ENCODE results near the gene NFKBIE. TPM values are rescaled to one million over a fixed set of nuclear protein-coding genes. Genes with fewer than 3 reads are reported as not detected.

NFKBIE gene
- polyA plus RNA-seq, 4 donors = 6.2 to 11.9 (median 10.6) TPM

DNA sequence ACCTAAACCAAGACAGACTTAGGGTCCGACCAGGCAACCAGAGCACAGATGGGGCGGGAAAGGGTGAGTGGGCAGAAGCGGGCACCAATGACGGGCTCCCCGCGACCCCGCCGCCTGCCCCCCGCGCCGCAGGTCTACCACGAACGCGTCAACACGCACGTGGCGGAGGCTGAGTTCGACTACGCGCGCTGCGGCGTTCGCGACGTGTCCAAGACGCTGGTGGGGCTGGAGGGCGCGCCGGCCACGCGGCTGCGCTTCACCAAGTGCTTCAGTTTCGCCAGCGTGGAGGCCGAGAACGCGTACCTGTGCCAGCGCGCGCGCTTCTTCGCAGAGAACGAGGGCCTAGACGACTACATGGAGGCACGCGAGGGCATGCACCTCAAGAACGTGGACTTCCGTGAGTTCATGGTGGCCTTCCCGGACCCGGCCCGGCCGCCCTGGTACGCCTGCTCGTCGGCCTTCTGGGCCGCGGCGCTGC, 10.0 kb upstream of the NFKBIE start:
- no peak for DNase-seq (ENCODE audit: low read depth in 4 of 4, low spot score in 3 of 4)

GRCh38 chr6:44273617-44274016, 8.3 kb upstream of the NFKBIE start:
- no peak for DNase-seq (ENCODE audit: low read depth in 4 of 4, low spot score in 3 of 4)

DNA sequence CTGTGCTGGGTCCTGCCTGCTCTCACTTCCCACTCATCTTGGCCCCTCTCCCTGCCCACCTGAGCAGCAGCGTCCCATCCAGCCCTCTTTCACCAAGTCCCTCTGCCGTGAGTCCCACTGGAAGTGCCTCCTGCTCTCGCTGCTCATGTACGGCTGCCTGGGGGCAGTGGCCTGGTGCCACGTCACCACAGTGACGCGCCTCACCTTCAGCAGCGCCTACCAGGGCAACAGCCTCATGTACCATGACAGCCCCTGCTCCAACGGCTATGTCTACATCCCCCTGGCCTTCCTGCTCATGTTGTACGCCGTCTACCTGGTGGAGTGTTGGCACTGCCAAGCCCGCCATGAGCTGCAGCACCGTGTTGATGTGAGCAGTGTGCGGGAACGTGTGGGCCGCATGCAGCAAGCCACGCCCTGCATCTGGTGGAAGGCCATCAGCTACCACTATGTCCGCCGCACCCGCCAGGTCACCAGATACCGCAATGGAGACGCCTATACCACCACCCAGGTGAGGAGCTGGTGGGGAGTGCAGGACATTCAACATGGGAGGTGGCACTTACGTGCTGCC, 7.7 kb upstream of the NFKBIE start:
- DNase-seq (ENCODE audit: low read depth in 4 of 4, low spot score in 3 of 4) = no peak

DNA sequence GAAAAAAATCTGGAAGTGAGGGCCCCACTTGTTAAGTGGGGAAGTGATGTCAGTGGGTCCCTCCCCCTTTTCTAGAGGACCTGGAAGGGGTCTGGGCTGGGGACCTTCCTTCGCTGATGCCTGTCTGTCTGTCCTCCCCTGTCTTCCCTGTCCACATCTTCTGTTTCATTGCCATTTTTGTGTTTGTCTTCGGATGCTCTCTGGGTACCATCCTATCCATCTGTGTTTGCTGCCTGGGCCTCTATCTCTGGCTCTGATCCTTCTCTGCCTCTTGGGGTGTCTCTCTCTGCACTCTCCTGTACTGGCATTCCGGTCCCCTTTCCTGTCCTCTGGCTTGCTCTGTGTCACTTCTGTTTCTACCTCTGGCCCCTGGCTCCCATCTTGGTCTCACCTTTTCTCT, 7.2 kb upstream of the NFKBIE start:
- no peak for DNase-seq (ENCODE audit: low read depth in 4 of 4, low spot score in 3 of 4)

DNA sequence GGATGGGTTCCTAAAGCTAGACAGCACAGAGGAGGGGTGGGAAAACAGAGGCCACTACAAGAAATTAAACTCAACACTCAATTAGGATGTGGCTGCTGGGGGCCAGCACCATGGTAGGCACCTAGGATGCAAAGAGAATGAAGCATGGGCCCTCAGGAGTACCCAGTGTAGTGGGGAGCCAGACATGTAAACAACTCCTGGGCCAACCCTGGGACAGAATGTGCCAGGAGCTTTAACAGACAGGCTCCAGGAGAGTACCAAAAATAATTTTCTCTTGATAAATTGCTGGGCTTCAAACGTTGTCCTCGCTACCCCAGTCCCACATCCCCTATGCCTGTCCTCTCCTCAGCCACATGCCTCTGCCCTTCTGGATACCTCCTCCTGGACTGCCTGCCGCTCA, 6.6 kb upstream of the NFKBIE start:
- DNase-seq (ENCODE audit: low read depth in 4 of 4, low spot score in 3 of 4) = no peak

GRCh38 chr6:44271406-44271723, 6.0 kb upstream of the NFKBIE start:
- DNase-seq (ENCODE audit: low read depth in 4 of 4, low spot score in 3 of 4) = no peak

DNA sequence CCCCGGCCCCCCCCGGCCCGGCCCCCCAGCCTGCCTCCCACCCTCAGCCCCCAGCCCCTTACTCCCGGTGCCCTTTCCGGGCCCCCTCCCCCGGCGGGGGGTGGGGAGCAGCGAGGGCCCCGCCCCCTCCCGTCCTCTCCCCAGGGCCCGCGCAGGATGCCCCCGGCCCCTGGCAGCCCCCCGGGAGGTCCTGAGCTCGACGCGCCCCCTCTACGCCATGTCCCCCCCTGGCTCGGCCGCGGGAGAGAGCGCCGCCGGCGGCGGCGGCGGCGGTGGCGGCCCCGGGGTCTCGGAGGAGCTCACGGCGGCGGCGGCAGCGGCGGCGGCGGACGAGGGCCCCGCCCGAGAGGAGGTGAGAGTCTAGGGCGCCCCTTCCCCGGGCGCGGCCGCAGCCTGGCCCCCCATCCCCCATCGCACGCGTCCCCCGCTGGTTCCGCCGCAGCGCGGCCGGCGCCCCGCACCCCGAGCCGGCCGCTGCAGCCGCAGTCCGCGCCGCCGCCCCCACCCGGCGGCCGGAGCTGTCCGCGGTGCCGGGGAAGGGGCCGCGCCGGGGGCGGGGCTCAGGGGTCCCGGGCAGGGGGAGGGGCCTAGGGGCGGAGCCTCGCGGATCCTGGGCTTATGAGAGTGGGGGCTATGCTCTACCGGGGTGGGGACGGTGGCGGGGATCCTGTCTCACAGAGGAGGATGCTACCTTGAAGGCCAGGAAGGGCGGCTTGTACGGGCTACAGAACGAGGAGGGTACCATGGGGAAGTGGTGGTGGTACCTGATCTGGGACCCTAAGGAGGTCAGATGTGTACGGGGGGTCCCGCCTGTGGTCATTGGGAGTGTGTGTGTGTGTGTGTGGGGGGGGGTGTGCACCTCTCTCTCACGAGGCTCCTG, 5.4 kb upstream of the NFKBIE start:
- no peak for DNase-seq (ENCODE audit: low read depth in 4 of 4, low spot score in 3 of 4)

DNA sequence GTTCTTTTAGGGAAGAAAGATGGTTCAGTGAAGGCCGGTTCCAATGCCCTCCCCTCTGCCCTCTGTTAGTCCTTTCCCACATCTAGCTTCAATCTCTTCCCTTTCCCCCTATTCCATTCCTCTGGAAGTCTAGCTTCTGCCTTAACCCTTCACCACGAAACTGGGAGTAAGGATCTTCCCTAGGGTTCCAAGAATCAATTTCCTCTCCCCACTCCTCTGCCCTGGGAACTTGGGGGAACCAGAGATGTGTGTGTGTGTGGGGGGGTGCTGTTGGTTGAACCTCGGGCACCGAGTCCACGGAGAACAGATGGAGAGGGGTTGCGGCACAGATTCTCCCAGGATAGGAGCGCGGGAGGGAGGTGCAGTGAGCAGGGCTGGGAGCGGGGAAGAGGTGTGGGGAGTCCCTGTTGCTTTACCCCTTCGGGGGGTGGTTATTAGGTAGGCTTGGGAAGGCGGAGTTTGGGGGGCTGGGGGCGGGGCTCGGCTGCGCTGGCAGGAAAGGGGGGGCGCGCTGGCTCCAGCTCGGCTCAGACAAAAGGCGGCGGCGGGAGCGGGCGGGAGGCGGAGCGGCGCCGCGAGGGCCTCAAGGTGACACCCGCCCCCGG, 4.7 kb upstream of the NFKBIE start, which contains the start of gene TMEM151B:
Gene TMEM151B, plus strand, starts transcription at position 530 of the 605 bp plus-strand sequence. CDS start 293 bp downstream, outside the sequence.
- DNase-seq (ENCODE audit: low read depth in 4 of 4, low spot score in 3 of 4) = no peak

DNA sequence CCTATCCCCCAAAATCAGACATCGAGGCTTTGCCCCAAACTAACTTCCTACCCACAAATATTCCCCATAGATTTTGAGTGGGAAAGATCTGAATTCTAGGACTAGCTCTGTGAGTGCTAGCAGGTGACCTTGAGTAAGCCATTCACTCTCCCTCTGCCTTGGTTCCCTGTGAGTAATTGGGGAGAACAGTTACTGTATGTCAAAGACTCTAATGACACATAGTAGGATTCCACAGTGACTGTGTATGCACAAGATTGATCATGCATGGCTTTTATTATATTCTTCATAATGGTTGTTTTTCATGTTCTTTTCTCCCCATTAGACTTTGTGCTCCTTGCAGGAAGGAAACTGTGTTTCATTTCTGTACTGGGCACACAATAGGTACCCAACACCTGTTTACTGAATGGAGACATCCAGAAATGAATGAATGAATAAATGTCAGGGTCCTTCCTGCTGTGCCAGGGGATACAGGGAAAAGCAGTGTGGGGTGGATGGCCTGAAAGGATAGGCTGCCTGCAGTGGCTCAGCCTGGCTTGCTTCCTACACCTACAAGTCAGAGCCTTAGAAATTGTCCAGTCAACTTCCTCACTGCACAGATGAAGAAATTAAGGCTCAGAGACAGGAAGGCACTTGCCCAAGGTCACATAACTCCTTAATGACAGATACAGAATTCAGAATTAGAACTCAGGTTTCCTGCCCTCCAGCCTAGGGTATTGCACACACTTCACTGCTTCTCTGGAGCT, 4.0 kb upstream of the NFKBIE start:
- no peak for DNase-seq (ENCODE audit: low read depth in 4 of 4, low spot score in 3 of 4)

GRCh38 chr6:44268095-44268628, 2.8 kb upstream of the NFKBIE start:
- no peak for DNase-seq (ENCODE audit: low read depth in 4 of 4, low spot score in 3 of 4)

- DNase-seq (ENCODE audit: low read depth in 4 of 4, low spot score in 3 of 4) = no peak
Measured at GRCh38 chr6:44267252-44267651, 1.9 kb upstream of the NFKBIE start.

DNA sequence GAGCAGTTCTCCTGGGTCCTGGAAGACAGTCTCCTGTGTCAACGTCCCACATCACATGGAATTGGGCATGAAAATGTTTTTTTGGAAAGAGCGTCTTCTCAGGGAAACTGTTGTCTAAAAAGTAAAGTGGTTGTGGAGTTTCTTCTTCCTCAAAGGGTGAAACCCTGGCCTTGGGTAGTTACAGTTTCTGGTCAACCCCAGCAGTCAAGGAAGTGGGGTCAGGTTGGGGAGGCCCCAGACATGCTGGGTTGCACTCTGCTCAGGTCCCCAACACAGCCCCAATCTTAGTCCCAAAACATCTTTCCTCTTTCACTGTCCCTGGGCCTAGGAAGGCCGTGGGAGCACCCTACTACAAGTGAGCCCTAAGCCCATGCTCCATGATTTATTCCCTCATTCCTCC, 996 bp upstream of the NFKBIE start:
- no peak for DNase-seq (ENCODE audit: low read depth in 4 of 4, low spot score in 3 of 4)

- no peak for DNase-seq (ENCODE audit: low read depth in 4 of 4, low spot score in 3 of 4)
Measured at GRCh38 chr6:44265722-44266233, 427 bp upstream of the NFKBIE start.

- DNase-seq (ENCODE audit: low read depth in 4 of 4, low spot score in 3 of 4) = no peak
Measured at GRCh38 chr6:44264154-44265006, 971 bp downstream of the NFKBIE start.

DNA sequence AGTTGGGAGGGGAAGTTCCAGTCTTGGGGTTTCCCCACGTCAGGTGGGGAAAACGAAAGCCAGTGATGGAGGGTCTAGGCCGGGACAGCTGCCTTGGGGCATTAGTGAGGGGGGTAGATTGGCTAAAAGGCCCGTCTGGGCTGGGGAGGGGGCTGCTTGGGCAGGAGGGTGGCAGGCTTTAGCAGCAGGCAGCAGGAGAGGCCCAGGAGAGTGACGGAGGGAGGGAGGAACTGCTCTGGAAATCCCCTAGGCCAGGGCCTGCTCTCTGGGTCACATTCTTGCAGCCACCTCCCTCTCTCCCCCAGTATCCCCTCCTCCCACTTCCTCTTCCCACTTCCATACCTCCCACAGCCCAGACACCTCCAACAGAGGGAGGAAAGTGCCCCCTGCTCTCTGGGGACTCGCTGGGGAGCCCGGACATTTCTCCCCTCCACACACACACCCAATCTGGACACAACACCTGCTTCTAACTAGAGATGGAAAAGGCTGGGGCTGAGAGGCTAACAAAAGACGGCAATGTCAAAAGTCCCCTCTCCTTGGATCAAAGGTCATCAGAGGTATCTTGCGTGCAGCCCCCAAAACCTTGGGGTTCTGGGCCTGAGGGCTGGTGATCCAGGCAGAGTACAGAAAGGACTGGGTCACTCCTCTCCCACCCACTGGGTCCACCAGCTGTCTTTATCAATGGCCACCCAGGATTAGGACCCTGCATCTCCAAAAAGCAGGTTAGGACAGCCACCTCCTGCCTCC, 1.8 kb downstream of the NFKBIE start:
- no peak for DNase-seq (ENCODE audit: low read depth in 4 of 4, low spot score in 3 of 4)

DNA sequence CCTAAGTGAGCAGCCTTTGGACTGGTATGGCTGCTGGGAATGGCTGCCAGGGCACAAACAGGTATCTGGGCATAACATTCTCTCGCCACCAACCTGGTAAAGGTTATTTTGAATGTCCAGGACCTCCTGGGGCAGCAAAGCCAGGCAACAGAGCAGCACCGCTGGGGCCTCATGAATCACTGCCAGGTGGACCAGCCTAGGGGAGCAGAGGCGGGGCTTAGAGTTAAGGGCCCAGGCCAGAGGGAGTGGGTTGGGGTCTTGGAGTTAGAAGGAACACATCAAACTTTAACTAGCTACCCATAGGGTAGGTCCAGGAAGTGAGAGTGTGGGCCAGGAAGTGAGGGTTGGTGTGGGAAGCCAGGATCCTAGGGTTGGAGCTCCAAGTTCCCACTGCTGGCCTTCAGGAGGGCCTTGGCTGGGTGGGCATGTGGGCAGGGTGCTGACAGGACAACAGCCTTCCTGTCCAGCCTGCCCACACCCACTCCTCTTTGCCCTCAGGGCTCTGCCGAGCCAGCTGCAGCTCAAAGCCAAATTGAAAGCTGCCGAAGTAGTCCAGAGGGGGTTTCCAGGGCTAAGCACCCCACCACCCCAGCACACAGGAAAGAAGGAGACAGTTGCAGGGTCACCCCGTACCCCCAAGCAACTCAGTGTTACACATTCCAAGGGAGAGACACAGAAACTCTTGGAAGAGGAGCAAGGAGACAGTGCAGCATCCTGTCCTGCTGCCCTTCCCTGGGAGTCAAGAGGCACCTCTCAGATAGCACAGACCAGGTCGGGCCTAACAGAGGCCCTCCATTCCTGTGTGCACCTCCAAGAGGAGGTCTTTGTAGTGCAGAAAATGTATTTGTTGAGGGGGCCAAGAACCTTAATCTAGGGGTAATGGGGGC, 2.6 kb downstream of the NFKBIE start:
- no peak for DNase-seq (ENCODE audit: low read depth in 4 of 4, low spot score in 3 of 4)

- no peak for DNase-seq (ENCODE audit: low read depth in 4 of 4, low spot score in 3 of 4)
Measured at GRCh38 chr6:44261581-44261980, 3.8 kb downstream of the NFKBIE start.
